Omental fat pad (tissue), 4 donors: ENCODE data around the gene CEP162. TPM values are rescaled to one million over a fixed set of nuclear protein-coding genes. Genes with fewer than 3 reads are reported as not detected.
"Not testable (repeated sequence)": the region's sequence is repeated elsewhere in the genome, so short reads cannot be mapped to it uniquely, and the experiment has no call there.

ENCODE experiments used
- ATAC-seq: fragments of 150-250 bp; one replicate; pipeline ENCODE4 v1.9.1; 2016; ENCODE audit warnings: mild to moderate bottlenecking, moderate library complexity; ENCODE audit not compliant: low FRiP score
- DNase-seq: peaks from one replicate; pipeline ENCODE4 v3.0.0-alpha.2; 2019; ENCODE audit warnings: low spot score
- total RNA-seq, 4 donors: library from RNA; depleted of rRNA; stranded (reverse); fragments of >200 nt; gene quantifications; one replicate each; pipeline ENCODE4 v1.1.0, GENCODE V29; 2016
- TF ChIP-seq, protein P1 (sequence below), 3 donors: fragments of 450-650 bp; IDR thresholded peaks; one replicate each; pipeline ENCODE4 v1.5.1; 2016 to 2017; ENCODE audit warnings: antibody characterized with exemption in 3 of 3, mild to moderate bottlenecking in 3 of 3, moderate library complexity in 2 of 3

CEP162 gene
- total RNA-seq, 4 donors from 2014 or later: 5.3 to 15.8 (median 6.0) TPM

DNA sequence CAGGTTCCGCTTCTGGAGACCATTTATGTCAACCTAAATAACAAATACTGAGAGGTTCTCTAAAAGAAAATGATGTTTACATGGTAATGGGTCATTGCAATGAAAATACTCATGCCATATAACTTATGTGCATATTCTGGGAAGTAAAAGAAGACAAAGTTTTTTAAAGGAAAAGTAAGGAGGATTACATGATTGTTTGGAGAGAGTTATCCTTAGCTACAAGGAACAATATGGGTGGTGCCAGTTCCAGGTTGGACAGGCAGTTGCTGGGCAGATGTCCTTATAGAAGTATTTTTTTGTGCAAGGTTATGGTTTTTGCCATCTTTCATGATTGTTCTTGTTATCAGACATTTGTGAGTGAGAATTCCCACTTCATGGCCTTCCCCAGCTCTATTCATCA lies 141.4 kb downstream of the CEP162 start:
- TF ChIP-seq, protein P1, sequence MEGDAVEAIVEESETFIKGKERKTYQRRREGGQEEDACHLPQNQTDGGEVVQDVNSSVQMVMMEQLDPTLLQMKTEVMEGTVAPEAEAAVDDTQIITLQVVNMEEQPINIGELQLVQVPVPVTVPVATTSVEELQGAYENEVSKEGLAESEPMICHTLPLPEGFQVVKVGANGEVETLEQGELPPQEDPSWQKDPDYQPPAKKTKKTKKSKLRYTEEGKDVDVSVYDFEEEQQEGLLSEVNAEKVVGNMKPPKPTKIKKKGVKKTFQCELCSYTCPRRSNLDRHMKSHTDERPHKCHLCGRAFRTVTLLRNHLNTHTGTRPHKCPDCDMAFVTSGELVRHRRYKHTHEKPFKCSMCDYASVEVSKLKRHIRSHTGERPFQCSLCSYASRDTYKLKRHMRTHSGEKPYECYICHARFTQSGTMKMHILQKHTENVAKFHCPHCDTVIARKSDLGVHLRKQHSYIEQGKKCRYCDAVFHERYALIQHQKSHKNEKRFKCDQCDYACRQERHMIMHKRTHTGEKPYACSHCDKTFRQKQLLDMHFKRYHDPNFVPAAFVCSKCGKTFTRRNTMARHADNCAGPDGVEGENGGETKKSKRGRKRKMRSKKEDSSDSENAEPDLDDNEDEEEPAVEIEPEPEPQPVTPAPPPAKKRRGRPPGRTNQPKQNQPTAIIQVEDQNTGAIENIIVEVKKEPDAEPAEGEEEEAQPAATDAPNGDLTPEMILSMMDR (IDR thresholded peaks at IDR 0.05): no peak
- ATAC-seq: no peak
- DNase-seq: no peak

DNA sequence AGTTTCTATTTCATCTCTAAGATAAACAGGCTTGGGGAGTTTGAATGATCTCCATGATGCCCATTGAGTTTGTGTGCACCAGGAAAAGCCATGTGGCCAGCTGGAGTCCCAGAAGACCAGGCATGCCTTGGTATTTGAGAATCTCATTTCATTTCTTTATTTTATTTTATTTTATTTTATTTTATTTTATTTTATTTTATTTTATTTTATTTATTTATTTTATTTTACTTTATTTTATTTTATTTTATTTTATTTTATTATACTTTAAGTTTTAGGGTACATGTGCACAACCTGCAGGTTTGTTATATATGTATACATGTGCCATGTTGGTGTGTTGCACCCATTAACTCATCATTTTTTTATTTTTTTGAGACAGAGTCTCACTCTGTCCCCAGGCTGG lies 142.7 kb downstream of the CEP162 start:
- not testable (repeated sequence) for ATAC-seq, DNase-seq

DNA sequence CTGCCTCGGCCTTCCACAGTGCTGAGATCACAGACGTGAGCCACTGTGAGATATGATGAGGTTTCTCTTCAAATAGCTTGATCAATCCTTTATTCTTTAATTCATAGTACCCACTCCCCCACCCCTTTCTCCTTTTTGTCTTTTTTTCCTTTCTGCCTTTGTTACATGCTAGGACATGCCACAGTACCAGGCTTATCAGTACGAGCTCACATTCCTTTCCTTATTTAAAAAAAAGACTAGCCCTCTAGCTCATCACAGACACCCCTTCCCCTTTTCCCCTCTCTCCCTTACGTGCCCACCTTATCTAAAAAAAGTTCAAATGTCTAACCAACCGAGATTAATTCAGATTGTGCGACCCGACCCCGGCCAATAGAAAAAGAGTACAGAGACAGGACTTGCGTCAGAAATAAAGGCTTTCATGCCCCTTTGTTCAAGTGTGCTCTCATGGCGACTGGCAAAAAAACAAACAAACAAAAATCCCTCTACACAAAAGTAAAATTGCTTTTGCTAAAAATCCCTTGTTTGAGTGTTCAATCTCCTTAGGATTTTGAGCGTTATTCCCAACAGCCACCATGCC lies 144.7 kb downstream of the CEP162 start:
- no peak for ATAC-seq
- DNase-seq: no peak
- TF ChIP-seq, protein P1 (IDR thresholded peaks at IDR 0.05): no peak

DNA sequence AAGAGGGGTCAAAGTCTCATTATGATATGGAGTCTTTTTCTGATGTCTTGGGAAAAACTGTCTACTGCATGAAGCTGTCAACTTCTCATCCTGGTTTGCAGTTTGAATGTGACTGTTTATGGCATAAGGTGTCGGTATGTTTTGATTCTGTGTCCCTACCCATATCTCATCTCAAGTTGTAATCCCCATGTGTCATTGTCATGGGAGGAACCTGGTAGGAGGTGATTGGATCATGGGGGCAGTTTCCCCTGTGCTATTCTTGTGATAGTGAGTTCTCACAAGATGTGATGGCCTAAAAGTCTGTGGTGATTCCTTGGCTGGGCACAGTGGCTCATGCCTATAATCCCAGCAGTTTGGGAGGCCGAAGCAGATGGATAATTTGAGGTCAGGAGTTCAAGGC lies 146.2 kb downstream of the CEP162 start:
- no peak for ATAC-seq

DNA sequence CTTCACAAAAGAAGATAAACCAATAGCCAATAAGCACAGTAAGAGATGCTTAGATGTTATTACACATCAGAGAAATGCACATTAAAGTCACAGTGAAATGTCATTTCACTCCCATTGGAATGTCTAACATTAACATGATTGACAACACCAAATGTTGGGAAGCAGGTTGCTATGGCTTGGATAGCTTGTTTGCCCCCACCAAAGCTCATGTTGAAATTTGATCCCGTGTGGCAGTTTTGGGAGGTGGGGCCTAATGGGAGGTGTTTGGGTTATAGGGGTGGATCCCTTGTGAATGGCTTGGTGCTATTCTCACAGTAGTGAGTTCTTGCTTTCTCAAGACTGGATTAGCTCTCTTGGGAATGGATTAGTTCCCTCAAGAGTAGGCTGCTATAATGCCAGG lies 149.1 kb downstream of the CEP162 start:
- TF ChIP-seq, protein P1 (IDR thresholded peaks at IDR 0.05): no peak
- DNase-seq: no peak
- no peak for ATAC-seq

More for the DNA sequence above, 146.2 kb downstream of the CEP162 start:
- DNase-seq: no peak
- TF ChIP-seq, protein P1 (IDR thresholded peaks at IDR 0.05): no peak

DNA sequence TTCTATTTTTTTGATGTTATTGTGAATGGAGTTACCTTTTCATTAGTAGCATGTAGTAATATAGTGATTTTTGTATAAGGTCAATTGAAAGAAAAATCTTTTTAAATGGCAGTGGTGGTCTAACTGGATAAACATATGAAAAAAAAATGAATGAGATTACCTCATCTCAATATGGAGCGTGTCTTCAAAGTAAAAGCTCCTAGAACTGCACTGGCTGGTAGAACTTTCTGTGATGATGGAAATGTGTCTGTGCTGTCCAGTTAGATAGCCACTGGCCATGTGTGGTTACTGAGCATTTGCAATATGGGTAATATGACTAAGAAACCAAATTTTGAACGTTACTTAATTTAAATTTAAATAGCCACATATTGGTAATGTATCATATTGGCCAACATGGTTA lies 149.8 kb downstream of the CEP162 start:
- ATAC-seq (no peak), DNase-seq (no peak)
- TF ChIP-seq, protein P1 (IDR thresholded peaks at IDR 0.05): no peak

DNA sequence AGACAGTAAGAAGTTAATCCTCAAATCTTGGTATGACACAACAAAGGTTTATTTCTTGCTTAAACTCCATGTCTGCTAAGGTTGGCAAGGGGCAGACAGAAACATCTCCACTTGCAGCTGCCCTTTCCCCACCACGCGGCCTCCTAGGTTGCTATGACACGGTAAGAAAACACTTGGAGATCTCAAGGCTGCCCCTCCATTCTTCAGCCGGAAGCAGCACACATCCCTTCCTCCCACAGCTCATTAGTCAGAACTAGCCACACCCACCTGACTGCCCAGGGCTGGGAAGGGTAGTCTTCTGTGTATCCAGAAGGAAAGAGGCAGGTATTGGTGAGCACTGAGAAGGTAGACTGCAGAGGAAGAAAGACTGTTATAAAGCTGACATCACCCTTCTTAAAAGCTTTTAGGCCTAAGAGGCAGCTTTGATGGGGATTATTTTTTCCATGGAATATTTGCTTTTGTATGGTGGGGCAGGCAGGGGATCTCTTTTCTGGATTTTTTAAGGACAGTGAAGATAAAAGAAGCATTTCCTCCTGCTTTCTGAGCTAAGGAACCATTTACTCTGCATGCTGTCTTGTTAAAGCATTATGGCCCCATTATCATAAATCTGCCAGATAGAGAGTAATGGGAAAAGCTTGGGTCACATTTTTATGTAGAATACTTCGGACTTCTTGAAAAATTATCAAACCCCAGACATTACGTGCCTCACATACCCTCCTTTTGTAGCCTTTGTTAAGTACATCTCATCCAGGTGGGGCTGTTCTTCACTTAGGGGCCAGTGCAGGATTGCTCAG lies 152.3 kb downstream of the CEP162 start:
- DNase-seq (no peak), ATAC-seq (no peak)
- TF ChIP-seq, protein P1 (IDR thresholded peaks at IDR 0.05): no peak

Other genes starting within 250 kb of the CEP162 start
- gene MRAP2, start 193.9 kb downstream of the CEP162 start, total RNA-seq: under 1 TPM in 2 of 4 donors, not detected in 2; 0.19 to 0.47 TPM